OCI-LY7 (cell line): Measurements from ENCODE around the gene ST3GAL3.

ENCODE experiments used
- EZH2phosphoT487 ChIP-seq: fragments of 200-600 bp; sonication (generic); IDR thresholded peaks from 2 replicates; pipeline ENCODE4 v1.6.1; 2018; ENCODE audit warnings: low read depth, borderline replicate concordance, mild to moderate bottlenecking, mixed run types, antibody characterized with exemption, low read length, moderate library complexity, mixed read lengths
- TF ChIP-seq, protein P1 (sequence below): fragments of 200-600 bp; sonication (generic); conservative IDR thresholded peaks from 2 replicates; pipeline ENCODE4 v1.5.1; 2014; ENCODE audit warnings: mild to moderate bottlenecking, antibody characterized with exemption, low read length, moderate library complexity, mixed read lengths

DNA sequence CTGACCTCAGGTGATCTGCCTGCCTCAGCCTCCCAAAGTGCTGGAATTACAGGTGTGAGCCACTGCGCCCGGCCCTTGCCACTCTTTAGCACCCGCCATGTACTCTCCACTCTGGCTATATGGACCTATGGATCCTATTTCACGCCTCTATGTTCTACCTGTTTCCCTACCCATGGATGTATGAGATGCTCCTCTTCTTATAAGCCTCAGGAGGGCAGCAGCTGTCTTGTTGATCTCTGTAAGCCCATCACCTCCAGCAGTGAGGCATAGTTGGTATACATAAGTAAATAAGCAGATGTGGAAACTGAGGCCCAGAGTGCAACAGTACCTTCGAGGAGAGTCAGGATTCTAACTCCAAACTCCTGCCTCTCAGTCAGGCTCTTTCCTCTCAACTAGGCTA is 201.5 kb downstream of the ST3GAL3 start:
- TF ChIP-seq, protein P1, sequence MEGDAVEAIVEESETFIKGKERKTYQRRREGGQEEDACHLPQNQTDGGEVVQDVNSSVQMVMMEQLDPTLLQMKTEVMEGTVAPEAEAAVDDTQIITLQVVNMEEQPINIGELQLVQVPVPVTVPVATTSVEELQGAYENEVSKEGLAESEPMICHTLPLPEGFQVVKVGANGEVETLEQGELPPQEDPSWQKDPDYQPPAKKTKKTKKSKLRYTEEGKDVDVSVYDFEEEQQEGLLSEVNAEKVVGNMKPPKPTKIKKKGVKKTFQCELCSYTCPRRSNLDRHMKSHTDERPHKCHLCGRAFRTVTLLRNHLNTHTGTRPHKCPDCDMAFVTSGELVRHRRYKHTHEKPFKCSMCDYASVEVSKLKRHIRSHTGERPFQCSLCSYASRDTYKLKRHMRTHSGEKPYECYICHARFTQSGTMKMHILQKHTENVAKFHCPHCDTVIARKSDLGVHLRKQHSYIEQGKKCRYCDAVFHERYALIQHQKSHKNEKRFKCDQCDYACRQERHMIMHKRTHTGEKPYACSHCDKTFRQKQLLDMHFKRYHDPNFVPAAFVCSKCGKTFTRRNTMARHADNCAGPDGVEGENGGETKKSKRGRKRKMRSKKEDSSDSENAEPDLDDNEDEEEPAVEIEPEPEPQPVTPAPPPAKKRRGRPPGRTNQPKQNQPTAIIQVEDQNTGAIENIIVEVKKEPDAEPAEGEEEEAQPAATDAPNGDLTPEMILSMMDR: 0 out of 2 replicates have a peak, but pooled peaks have one; percentile 25
- TF ChIP-seq EZH2phosphoT487: no peak
